ENCODE results near the gene ITIH2.

The ITIH2 gene

DNA sequence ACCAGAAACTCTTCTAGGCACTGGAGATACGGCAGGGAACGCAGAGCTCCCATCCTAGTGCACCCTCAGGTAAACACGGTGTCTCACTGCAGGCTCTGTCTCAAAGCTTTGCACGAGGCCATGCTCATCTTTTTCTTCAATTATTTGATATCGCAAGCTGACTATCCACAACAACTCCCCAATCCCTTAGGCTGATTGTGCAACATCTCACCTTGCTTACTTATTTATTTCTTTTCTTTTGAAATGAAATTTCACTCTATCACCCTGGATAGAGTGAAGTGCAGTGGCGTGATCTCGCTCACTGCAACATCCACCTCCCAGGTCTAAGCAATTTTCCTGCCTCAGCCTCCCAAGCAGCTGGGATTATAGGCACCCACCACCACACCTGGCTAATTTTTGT is 12.4 kb downstream of the ITIH2 start:
- no peaks in the 10 kb centered on the region for H3K27me3 ChIP-seq (ENCODE audit: insufficient read depth, low read length, poor library complexity, severe bottlenecking)
- H3K9ac ChIP-seq (ENCODE audit: low read depth, low read length, poor library complexity, severe bottlenecking) = no peak overlapping the region
- H3K4me3 ChIP-seq (ENCODE audit: low read length, poor library complexity, severe bottlenecking) = no peak overlapping the region
- no peaks in the 10 kb centered on the region for H3K79me2 ChIP-seq (ENCODE audit: insufficient read depth, low read length)
- H3K4me1 ChIP-seq (ENCODE audit: insufficient read depth, low read length, poor library complexity, severe bottlenecking) = no peaks in the 10 kb centered on the region
- H3F3A ChIP-seq (ENCODE audit: low read depth) = no peaks in the 10 kb centered on the region
- no peaks in the 10 kb centered on the region for H4K20me1 ChIP-seq (ENCODE audit: insufficient read depth, low read length, poor library complexity, severe bottlenecking)
- no peaks in the 10 kb centered on the region for H3K9me3 ChIP-seq (ENCODE audit: insufficient read depth, low read depth, low read length)
- no peaks in the 10 kb centered on the region for H3K36me3 ChIP-seq (ENCODE audit: insufficient read depth, low read length)
- TF ChIP-seq EZH2phosphoT487 (IDR thresholded peaks at IDR 0.05; ENCODE audit: borderline replicate concordance) = no peak
- TF ChIP-seq, protein P1, sequence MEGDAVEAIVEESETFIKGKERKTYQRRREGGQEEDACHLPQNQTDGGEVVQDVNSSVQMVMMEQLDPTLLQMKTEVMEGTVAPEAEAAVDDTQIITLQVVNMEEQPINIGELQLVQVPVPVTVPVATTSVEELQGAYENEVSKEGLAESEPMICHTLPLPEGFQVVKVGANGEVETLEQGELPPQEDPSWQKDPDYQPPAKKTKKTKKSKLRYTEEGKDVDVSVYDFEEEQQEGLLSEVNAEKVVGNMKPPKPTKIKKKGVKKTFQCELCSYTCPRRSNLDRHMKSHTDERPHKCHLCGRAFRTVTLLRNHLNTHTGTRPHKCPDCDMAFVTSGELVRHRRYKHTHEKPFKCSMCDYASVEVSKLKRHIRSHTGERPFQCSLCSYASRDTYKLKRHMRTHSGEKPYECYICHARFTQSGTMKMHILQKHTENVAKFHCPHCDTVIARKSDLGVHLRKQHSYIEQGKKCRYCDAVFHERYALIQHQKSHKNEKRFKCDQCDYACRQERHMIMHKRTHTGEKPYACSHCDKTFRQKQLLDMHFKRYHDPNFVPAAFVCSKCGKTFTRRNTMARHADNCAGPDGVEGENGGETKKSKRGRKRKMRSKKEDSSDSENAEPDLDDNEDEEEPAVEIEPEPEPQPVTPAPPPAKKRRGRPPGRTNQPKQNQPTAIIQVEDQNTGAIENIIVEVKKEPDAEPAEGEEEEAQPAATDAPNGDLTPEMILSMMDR (conservative IDR thresholded peaks at IDR 0.05; ENCODE audit: low read length) = no peak
- no peaks in the 10 kb centered on the region for H3K9me2 ChIP-seq (replicated peaks; ENCODE audit: low read depth, low read length)
- no peak overlapping the region for H3K4me2 ChIP-seq (ENCODE audit: low read depth, low read length, poor library complexity, severe bottlenecking)
- H2AFZ ChIP-seq (ENCODE audit: low read length) = no peak overlapping the region

DNA sequence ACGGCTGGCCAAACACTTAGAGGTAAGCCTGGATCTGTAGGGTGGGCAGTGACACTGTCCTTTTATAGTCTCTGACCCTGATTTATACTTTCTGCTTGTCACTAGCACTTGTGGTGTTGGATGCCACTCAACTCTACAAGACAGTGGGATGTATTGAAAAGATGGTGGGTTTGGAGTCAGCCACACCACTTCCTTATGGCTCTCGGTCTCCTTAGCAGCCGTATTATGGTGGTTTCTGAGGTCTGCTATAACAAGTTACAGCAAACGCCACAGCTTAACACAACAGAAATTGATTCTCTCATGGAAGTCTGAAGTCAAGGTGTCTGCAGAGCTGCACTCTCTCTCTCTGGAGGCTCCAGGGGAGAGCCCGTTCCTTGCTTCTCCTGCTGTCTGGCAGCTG is 14.7 kb downstream of the ITIH2 start:
- H3K9ac ChIP-seq (ENCODE audit: low read depth, low read length, poor library complexity, severe bottlenecking) = no peak overlapping the region
- TF ChIP-seq, protein P1 (conservative IDR thresholded peaks at IDR 0.05; ENCODE audit: low read length) = no peak
- no peak for TF ChIP-seq EZH2phosphoT487 (IDR thresholded peaks at IDR 0.05; ENCODE audit: borderline replicate concordance)
- no peaks in the 10 kb centered on the region for H3K36me3 ChIP-seq (ENCODE audit: insufficient read depth, low read length)
- H3K79me2 ChIP-seq (ENCODE audit: insufficient read depth, low read length) = no peaks in the 10 kb centered on the region
- H2AFZ ChIP-seq (ENCODE audit: low read length) = no peak overlapping the region
- H4K20me1 ChIP-seq (ENCODE audit: insufficient read depth, low read length, poor library complexity, severe bottlenecking) = no peaks in the 10 kb centered on the region
- H3K9me3 ChIP-seq (ENCODE audit: insufficient read depth, low read depth, low read length) = no peaks in the 10 kb centered on the region
- no peaks in the 10 kb centered on the region for H3K9me2 ChIP-seq (replicated peaks; ENCODE audit: low read depth, low read length)
- no peaks in the 10 kb centered on the region for H3K27me3 ChIP-seq (ENCODE audit: insufficient read depth, low read length, poor library complexity, severe bottlenecking)
- H3K4me1 ChIP-seq (ENCODE audit: insufficient read depth, low read length, poor library complexity, severe bottlenecking) = no peaks in the 10 kb centered on the region
- no peaks in the 10 kb centered on the region for H3F3A ChIP-seq (ENCODE audit: low read depth)
- H3K4me2 ChIP-seq (ENCODE audit: low read depth, low read length, poor library complexity, severe bottlenecking) = no peak overlapping the region
- no peak overlapping the region for H3K4me3 ChIP-seq (ENCODE audit: low read length, poor library complexity, severe bottlenecking)

DNA sequence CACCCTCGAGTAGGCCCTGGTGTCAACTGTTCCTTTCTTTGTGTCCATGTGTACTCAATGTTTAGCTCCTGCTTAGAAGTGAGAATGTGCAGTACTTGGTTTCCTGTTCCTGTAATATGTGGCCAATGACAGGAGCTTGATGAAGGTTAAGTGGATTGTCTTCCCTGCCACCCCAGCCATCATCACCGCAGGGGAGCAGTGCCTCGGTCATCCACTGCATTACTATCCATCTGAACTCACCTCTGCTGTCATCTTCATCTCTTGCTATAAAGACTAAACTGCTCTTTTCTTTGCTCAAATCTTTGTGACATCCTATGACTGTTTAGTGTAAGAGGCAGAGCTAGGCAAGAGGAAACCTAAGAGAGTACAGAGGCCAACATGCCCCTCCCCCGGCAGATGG is 15.6 kb downstream of the ITIH2 start:
- Histone ChIP-seq H3K4me1 (ENCODE audit: insufficient read depth, low read length, poor library complexity, severe bottlenecking) (no peaks in the 10 kb centered on the region), H3F3A (ENCODE audit: low read depth) (no peaks in the 10 kb centered on the region), H3K9ac (ENCODE audit: low read depth, low read length, poor library complexity, severe bottlenecking) (no peak overlapping the region), H3K9me3 (ENCODE audit: insufficient read depth, low read depth, low read length) (no peaks in the 10 kb centered on the region), H3K9me2 (replicated peaks; ENCODE audit: low read depth, low read length) (no peaks in the 10 kb centered on the region), H3K4me2 (ENCODE audit: low read depth, low read length, poor library complexity, severe bottlenecking) (no peak overlapping the region), H3K36me3 (ENCODE audit: insufficient read depth, low read length) (no peaks in the 10 kb centered on the region), H3K79me2 (ENCODE audit: insufficient read depth, low read length) (no peaks in the 10 kb centered on the region), H2AFZ (ENCODE audit: low read length) (no peak overlapping the region; the same call in 1 of the 2 replicates), H4K20me1 (ENCODE audit: insufficient read depth, low read length, poor library complexity, severe bottlenecking) (no peaks in the 10 kb centered on the region), H3K27me3 (ENCODE audit: insufficient read depth, low read length, poor library complexity, severe bottlenecking) (no peaks in the 10 kb centered on the region), H3K4me3 (ENCODE audit: low read length, poor library complexity, severe bottlenecking) (no peak overlapping the region)
- no peak for TF ChIP-seq EZH2phosphoT487 (IDR thresholded peaks at IDR 0.05; ENCODE audit: borderline replicate concordance)

DNA sequence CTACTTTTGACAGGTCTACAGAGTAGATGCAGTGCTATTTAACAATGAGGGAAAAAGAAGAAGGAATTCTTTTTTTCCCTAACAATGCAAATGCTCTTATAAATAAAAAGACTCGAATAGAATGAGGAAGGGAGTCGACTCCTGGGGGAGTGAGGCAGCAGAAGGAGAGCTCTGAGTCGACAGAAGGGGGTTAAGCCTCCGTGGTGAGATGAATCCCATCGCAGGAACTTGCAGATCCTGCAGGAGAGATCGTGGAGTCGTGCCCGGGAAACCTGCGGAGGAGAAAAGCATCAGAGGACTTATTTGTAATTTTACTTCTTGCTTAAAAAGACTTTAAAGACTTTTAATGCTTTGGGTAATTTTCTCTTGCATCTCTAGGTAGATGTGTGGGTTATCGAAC is 17.4 kb downstream of the ITIH2 start:
- Histone ChIP-seq H3K4me2 (ENCODE audit: low read depth, low read length, poor library complexity, severe bottlenecking) (no peak overlapping the region), H3K9me2 (replicated peaks; ENCODE audit: low read depth, low read length) (no peaks in the 10 kb centered on the region), H3F3A (ENCODE audit: low read depth) (no peaks in the 10 kb centered on the region), H3K79me2 (ENCODE audit: insufficient read depth, low read length) (no peaks in the 10 kb centered on the region), H2AFZ (ENCODE audit: low read length) (no peak overlapping the region), H4K20me1 (ENCODE audit: insufficient read depth, low read length, poor library complexity, severe bottlenecking) (no peaks in the 10 kb centered on the region), H3K36me3 (ENCODE audit: insufficient read depth, low read length) (no peaks in the 10 kb centered on the region), H3K9ac (ENCODE audit: low read depth, low read length, poor library complexity, severe bottlenecking) (no peak overlapping the region), H3K9me3 (ENCODE audit: insufficient read depth, low read depth, low read length) (no peaks in the 10 kb centered on the region), H3K27me3 (ENCODE audit: insufficient read depth, low read length, poor library complexity, severe bottlenecking) (no peaks in the 10 kb centered on the region), H3K4me1 (ENCODE audit: insufficient read depth, low read length, poor library complexity, severe bottlenecking) (no peaks in the 10 kb centered on the region), H3K4me3 (ENCODE audit: low read length, poor library complexity, severe bottlenecking) (no peak overlapping the region)
- TF ChIP-seq EZH2phosphoT487 (IDR thresholded peaks at IDR 0.05; ENCODE audit: borderline replicate concordance) = no peak
- TF ChIP-seq, protein P1 (conservative IDR thresholded peaks at IDR 0.05; ENCODE audit: low read length) = no peak

Data from Loucy (cell line).